ENCODE measurements around the gene B9D1. TPM values are rescaled to one million over a fixed set of nuclear protein-coding genes. Genes with fewer than 3 reads are reported as not detected.

B9D1 gene
- total and polyA plus RNA-seq, 8 donors, result 10.9 to 22.8 (median 16.8) TPM; not detected in 2

GRCh38 chr17:19339341-19339815, 23.1 kb downstream of the B9D1 start:
- no peaks in the 10 kb centered on the region for H3K9me3 ChIP-seq
- H3K27ac ChIP-seq, result no peak overlapping the region
- WGBS, 5 donors, result 71 to 86% (median 77%) methylated on average over 2 of the region's 2 CpGs

GRCh38 chr17:19338031-19338990, 24.2 kb downstream of the B9D1 start:
- DNase-seq, result peak; percentile 74 to 85

More at GRCh38 chr17:19339341-19339815, 23.1 kb downstream of the B9D1 start:
- H3K36me3 ChIP-seq, result peaks cover 0 to 5% (median 3%) of the 10 kb centered on the region in 4 donors
- TF ChIP-seq EP300 (IDR thresholded peaks at IDR 0.05), result no peak
- no peak for TF ChIP-seq POLR2AphosphoS5 (IDR thresholded peaks at IDR 0.05)
- TF ChIP-seq CTCF (IDR thresholded peaks at IDR 0.05), result no peak
- TF ChIP-seq POLR2A (IDR thresholded peaks at IDR 0.05), result no peak
- peak in 1 of 2 donors; percentile 2 for DNase-seq
- H3K27me3 ChIP-seq, result no peaks in the 10 kb centered on the region
- H3K4me1 ChIP-seq, result peaks cover 0 to 44% (median 17%) of the 10 kb centered on the region in 4 donors
- no peak overlapping the region for H3K4me3 ChIP-seq
- intact Hi-C loops (cut with DNase I; ENCODE audit: low total_unique reads), result no loop called here

GRCh38 chr17:19337712-19338023, 24.9 kb downstream of the B9D1 start:
- peaks cover 0 to 20% (median 19%) of the 10 kb centered on the region in 4 donors for H3K36me3 ChIP-seq
- H3K4me1 ChIP-seq, result peaks cover 0 to 27% (median 10%) of the 10 kb centered on the region in 4 donors
- H3K9me3 ChIP-seq, result no peaks in the 10 kb centered on the region
- H3K27ac ChIP-seq, result no peak overlapping the region
- 45 to 92% (median 71%) methylated on average over 2 of the region's 2 CpGs for WGBS, 5 donors
- TF ChIP-seq CTCF (IDR thresholded peaks at IDR 0.05) (no peak), EP300 (IDR thresholded peaks at IDR 0.05) (no peak), POLR2AphosphoS5 (IDR thresholded peaks at IDR 0.05) (no peak), POLR2A (IDR thresholded peaks at IDR 0.05) (no peak)
- intact Hi-C loops (cut with DNase I; ENCODE audit: low total_unique reads), result no loop called here
- H3K4me3 ChIP-seq, result no peak overlapping the region
- no peaks in the 10 kb centered on the region for H3K27me3 ChIP-seq
- no peak for DNase-seq

More at GRCh38 chr17:19338031-19338990, 24.2 kb downstream of the B9D1 start:
- 60 to 72% (median 64%) methylated on average over 2 to 7 of the region's 7 CpGs for WGBS, 5 donors
- Histone ChIP-seq H3K36me3 (peaks cover 0 to 16% (median 13%) of the 10 kb centered on the region in 4 donors), H3K27ac (no peak overlapping the region), H3K27me3 (no peaks in the 10 kb centered on the region), H3K4me3 (no peak overlapping the region), H3K4me1 (peaks cover 0 to 33% (median 10%) of the 10 kb centered on the region in 4 donors), H3K9me3 (no peaks in the 10 kb centered on the region)
- TF ChIP-seq EP300 (IDR thresholded peaks at IDR 0.05) (no peak), CTCF (IDR thresholded peaks at IDR 0.05) (peak in 5 of 7 experiments; percentile 30 to 65 (median 58)), POLR2AphosphoS5 (IDR thresholded peaks at IDR 0.05) (peak in 1 of 3 donors; percentile 28), POLR2A (IDR thresholded peaks at IDR 0.05) (no peak)
- intact Hi-C loops (cut with DNase I; ENCODE audit: low total_unique reads), result no loop called here

GRCh38 chr17:19336938-19337711, 25.4 kb downstream of the B9D1 start:
- TF ChIP-seq EP300 (IDR thresholded peaks at IDR 0.05) (no peak), CTCF (IDR thresholded peaks at IDR 0.05) (peak in 3 of 7 experiments; percentile 55 to 72 (median 69)), POLR2AphosphoS5 (IDR thresholded peaks at IDR 0.05) (no peak), POLR2A (IDR thresholded peaks at IDR 0.05) (no peak)
- H3K4me1 ChIP-seq, result peaks cover 0 to 21% (median 7%) of the 10 kb centered on the region in 4 donors
- intact Hi-C loops (cut with DNase I; ENCODE audit: low total_unique reads), result no loop called here
- H3K27me3 ChIP-seq, result no peaks in the 10 kb centered on the region
- H3K27ac ChIP-seq, result no peak overlapping the region
- DNase-seq, result peak; percentile 61 to 84
- H3K4me3 ChIP-seq, result no peak overlapping the region
- 43 to 74% (median 68%) methylated on average over 15 to 21 of the region's 21 CpGs for WGBS, 5 donors
- peaks cover 0 to 25% (median 21%) of the 10 kb centered on the region in 4 donors for H3K36me3 ChIP-seq
- no peaks in the 10 kb centered on the region for H3K9me3 ChIP-seq

All from stomach (tissue), 9 donors.